ENCODE data around the gene ADGRG2.
"Not testable (repeated sequence)": the region's sequence is repeated elsewhere in the genome, so short reads cannot be mapped to it uniquely, and the experiment has no call there.

Gene ADGRG2

DNA sequence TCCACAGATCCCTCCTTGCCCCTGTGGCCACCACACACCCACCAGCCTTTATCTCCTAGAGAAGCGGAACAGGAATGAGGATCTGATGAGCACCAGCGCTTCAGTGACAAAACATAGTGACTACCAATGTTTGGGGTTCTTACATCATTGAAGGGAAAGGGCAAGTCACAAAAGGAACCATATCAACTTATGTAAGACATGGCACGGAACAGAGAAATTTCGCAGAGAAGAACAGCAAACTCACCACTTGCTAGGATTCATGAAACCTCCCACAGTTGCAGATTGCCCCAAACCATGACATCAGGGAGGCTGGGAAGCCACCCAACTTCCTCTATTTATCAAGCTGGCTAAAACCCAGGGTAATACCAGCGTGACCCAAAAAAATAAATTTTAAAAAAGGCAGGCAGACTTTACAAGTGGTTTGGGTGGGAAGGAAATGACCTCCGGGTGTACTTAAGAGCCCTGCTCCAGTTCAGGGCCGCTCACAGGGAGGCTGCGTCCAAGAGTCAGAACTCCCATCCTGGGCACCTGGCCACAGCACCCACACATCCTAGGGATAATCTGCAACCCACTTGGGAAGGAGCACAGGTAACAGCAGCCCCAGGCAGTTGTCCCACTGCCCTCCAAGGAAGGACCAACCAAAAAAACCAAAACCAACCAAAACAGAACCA is 36.0 kb downstream of the ADGRG2 start:
- no peak overlapping the region for H3K4me3 ChIP-seq (ENCODE audit: low read depth, low read length)
- TF ChIP-seq, protein P1, sequence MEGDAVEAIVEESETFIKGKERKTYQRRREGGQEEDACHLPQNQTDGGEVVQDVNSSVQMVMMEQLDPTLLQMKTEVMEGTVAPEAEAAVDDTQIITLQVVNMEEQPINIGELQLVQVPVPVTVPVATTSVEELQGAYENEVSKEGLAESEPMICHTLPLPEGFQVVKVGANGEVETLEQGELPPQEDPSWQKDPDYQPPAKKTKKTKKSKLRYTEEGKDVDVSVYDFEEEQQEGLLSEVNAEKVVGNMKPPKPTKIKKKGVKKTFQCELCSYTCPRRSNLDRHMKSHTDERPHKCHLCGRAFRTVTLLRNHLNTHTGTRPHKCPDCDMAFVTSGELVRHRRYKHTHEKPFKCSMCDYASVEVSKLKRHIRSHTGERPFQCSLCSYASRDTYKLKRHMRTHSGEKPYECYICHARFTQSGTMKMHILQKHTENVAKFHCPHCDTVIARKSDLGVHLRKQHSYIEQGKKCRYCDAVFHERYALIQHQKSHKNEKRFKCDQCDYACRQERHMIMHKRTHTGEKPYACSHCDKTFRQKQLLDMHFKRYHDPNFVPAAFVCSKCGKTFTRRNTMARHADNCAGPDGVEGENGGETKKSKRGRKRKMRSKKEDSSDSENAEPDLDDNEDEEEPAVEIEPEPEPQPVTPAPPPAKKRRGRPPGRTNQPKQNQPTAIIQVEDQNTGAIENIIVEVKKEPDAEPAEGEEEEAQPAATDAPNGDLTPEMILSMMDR (IDR thresholded peaks at IDR 0.05; ENCODE audit: low read depth, low read length): no peak

DNA sequence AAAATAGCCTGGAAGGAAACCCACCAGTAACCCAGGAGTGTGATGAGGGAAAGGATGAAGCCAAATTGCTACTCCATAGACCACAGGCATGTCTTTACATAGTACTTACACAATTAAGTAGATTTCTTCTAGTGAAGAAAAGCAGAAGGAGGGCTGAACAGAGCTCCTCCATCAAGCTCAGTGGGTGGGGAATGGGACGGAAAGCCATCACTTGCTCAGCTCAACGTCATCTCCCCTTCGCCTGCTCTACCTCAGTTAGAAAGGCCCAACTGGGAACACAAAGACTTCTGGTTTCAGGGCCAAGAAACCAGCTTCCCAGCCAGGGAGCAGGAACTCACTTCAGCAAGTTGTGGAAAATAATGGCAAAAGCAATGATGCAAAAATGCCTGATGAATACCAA is 36.6 kb downstream of the ADGRG2 start:
- TF ChIP-seq, protein P1 (IDR thresholded peaks at IDR 0.05; ENCODE audit: low read depth, low read length): no peak
- H3K4me3 ChIP-seq (ENCODE audit: low read depth, low read length): no peak overlapping the region

DNA sequence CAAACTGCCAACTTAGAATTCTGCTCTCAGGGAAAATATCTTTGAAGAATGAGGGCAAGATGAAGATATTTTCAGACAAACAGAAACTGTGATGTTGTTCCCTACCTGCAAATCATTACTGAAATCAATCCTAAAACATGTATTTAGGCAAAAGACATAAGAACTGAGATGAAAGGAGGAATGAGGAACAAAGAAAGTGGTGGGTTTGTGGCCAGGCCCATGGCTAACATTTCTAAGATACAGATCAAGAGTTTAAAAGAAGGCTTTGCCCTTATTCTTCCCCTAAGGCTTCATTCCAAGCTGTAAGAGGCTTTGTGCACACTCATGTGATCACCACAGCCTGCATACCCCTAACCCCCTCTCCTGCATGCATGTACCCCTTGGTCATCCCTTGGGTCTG is 46.5 kb downstream of the ADGRG2 start:
- H3K4me3 ChIP-seq (ENCODE audit: low read depth, low read length): no peak overlapping the region
- TF ChIP-seq, protein P1 (IDR thresholded peaks at IDR 0.05; ENCODE audit: low read depth, low read length): no peak

DNA sequence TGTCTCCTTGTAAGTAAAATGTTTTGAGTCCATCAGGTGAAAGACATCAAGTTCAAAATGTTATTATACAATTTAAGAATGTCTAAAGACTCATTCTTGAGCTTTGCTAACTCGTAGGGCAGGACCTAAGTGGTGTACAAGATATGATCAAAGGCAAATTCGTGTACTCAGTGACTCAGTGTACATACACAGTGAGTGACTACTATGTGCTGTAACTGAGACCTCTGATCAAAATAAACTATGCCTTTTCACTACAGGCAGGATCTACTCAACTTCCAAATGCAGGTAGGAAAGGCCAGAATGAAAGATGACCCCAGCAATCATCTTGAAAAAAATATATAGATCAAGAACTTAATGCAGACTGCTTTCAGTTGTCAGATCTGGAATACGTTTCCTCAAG is 49.9 kb downstream of the ADGRG2 start:
- no peak overlapping the region for H3K4me3 ChIP-seq (ENCODE audit: low read depth, low read length)
- TF ChIP-seq, protein P1 (IDR thresholded peaks at IDR 0.05; ENCODE audit: low read depth, low read length): no peak

DNA sequence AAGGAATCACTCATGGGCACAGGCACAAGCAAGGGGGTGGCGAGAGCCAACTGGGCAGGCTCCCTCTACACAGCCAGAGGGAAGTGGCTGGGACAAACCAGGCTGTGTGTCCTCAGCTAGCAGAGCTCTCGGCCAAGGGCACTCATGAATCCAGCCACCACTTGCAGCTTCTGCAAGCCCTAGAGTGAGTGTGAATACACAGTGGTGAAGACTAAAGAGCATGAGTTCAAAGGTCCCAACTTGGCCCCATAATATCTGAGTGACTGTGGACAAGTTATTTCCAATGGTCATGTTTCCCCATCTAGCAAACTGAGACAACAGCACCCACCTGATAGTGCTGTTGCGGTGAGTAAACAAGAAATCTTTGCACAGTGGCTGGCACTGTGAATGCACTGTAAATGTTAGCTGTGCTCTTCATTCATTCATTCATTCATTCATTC is 51.7 kb downstream of the ADGRG2 start:
- TF ChIP-seq, protein P1 (IDR thresholded peaks at IDR 0.05; ENCODE audit: low read depth, low read length): no peak
- no peak overlapping the region for H3K4me3 ChIP-seq (ENCODE audit: low read depth, low read length)

DNA sequence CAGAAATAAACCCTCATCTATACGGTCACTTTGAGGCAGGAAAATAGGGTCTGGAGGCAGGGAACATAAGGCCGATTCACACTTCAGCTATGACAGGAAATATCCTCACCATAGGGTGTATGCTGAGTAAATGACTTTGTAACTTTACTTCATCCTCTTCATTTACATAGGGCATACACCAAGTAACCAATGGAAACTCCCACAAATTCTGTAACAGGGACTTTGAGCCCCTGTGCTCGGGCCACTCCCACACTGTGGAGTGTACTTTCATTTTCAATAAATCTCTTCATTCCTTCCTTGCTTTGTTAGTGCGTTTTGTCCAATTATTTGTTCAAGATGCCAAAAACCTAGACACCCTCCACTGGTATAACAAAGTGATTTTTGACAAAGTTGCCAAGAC is 55.3 kb downstream of the ADGRG2 start:
- H3K4me3 ChIP-seq (ENCODE audit: low read depth, low read length): not testable (repeated sequence)

DNA sequence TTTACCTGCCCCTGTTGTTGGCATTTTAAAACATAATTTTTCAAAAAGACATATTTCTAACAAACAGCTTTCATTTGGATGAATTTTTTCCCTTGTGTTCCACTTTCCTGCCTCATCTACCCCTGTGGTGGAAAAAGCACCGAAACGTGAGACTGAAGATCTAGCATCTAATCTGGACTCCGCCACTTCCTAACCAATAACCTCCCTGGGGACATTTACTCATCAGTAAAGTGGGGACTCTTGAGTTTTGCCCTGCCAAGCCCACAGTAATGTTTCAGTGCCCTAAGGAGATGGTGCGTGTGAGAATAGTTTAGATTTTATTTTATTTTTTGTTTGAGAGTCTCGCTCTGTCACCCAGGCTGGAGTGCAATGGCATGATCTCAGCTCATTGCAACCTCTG is 56.7 kb downstream of the ADGRG2 start:
- TF ChIP-seq, protein P1 (IDR thresholded peaks at IDR 0.05; ENCODE audit: low read depth, low read length): no peak
- no peak overlapping the region for H3K4me3 ChIP-seq (ENCODE audit: low read depth, low read length)

DNA sequence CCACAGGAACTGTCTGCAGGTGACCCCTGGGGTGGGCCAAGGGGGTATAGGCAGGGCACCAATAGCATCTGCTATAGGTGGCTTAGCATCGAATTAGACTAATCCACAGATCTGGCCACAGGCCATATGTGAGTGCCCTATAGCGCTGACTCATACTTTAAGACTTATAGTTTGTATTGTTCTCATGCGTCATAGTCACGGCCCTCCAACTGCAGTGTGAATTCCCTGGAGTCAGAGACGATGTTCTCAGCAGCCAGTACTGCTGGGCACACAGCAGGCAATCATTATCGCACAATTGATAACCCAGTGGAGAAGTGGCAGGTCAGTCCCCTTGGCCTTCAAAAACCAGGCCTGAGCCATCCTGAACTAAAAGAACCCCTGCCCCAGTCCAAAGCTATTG is 58.1 kb downstream of the ADGRG2 start:
- TF ChIP-seq, protein P1 (IDR thresholded peaks at IDR 0.05; ENCODE audit: low read depth, low read length): no peak
- no peak overlapping the region for H3K4me3 ChIP-seq (ENCODE audit: low read depth, low read length)
